Hepatocyte (in vitro differentiated cells): ENCODE measurements around the gene MUC6. TPM values are rescaled to one million over a fixed set of nuclear protein-coding genes. Genes with fewer than 3 reads are reported as not detected.

ENCODE experiments used
- DNase-seq: peaks from one replicate; pipeline ENCODE4 v3.0.0-alpha.2; 2016; ENCODE audit warnings: low spot score
- H2AFZ ChIP-seq: fragments of 200-600 bp; sonication (generic); 2 replicates; pipeline ENCODE4 v1.6.0; 2016; ENCODE audit warnings: antibody characterized with exemption, mild to moderate bottlenecking
- H3K27ac ChIP-seq: fragments of 200-600 bp; sonication (generic); 2 replicates; pipeline ENCODE4 v1.5.1; 2016; ENCODE audit warnings: mild to moderate bottlenecking
- H3K27me3 ChIP-seq: fragments of 200-600 bp; sonication (generic); 2 replicates; pipeline ENCODE4 v1.6.1; 2016
- H3K36me3 ChIP-seq: fragments of 200-600 bp; sonication (generic); replicated peaks from 2 replicates; pipeline ENCODE4 v1.5.1; 2016; ENCODE audit warnings: low read depth; ENCODE audit not compliant: insufficient read depth
- H3K4me1 ChIP-seq: fragments of 200-600 bp; sonication (generic); 2 replicates; pipeline ENCODE4 v1.5.1; 2016; ENCODE audit warnings: mild to moderate bottlenecking, moderate library complexity; ENCODE audit not compliant: insufficient read depth
- H3K4me2 ChIP-seq: fragments of 200-600 bp; sonication (generic); 2 replicates; pipeline ENCODE4 v1.6.0; 2016
- H3K4me3 ChIP-seq: fragments of 200-600 bp; sonication (generic); 2 replicates; pipeline ENCODE4 v1.5.1; 2016; ENCODE audit warnings: mild to moderate bottlenecking
- H3K79me2 ChIP-seq: fragments of 200-600 bp; sonication (generic); 2 replicates; pipeline ENCODE4 v1.6.0; 2017; ENCODE audit warnings: mild to moderate bottlenecking
- H3K9me2 ChIP-seq: fragments of 200-600 bp; sonication (generic); replicated peaks from 2 replicates; pipeline ENCODE4 v1.6.0; 2017; ENCODE audit warnings: mild to moderate bottlenecking; ENCODE audit not compliant: insufficient read depth
- H3K9me3 ChIP-seq: fragments of 200-600 bp; sonication (generic); 2 replicates; pipeline ENCODE4 v1.5.1; 2016; ENCODE audit warnings: low read depth, mild to moderate bottlenecking
- H4K20me1 ChIP-seq: fragments of 200-600 bp; sonication (generic); 2 replicates; pipeline ENCODE4 v1.6.0; 2016; ENCODE audit warnings: mild to moderate bottlenecking; ENCODE audit not compliant: insufficient read depth, poor library complexity, severe bottlenecking
- EZH2 ChIP-seq: fragments of 200-600 bp; sonication (generic); IDR thresholded peaks from 2 replicates; pipeline ENCODE4 v1.6.1; 2016; ENCODE audit warnings: antibody characterized with exemption, mild to moderate bottlenecking, borderline replicate concordance
- EZH2phosphoT487 ChIP-seq: fragments of 200-600 bp; sonication (generic); IDR thresholded peaks from one replicate; pipeline ENCODE4 v1.6.1; 2018; ENCODE audit warnings: antibody characterized with exemption, mild to moderate bottlenecking, low read depth, moderate library complexity; ENCODE audit not compliant: unreplicated experiment, severe bottlenecking
- WGBS: methylation state at CpG from one replicate; pipeline ENCODE4 v1.1.6; 2016; ENCODE audit warnings: low lambda C conversion rate; ENCODE audit errors: missing lambda C conversion rate; 5-methylcytosine and 5-hydroxymethylcytosine counted together
- polyA plus RNA-seq: library from polyadenylated mRNA; unstranded; fragments of >200 nt; fragmentation: Nextera tagmentation; extraction: Ambion mirVana; gene quantifications from 2 replicates; pipeline ENCODE4 v1.2.1, GENCODE V29; 2016
- total RNA-seq: library from RNA; depleted of rRNA; stranded (reverse); fragments of >200 nt; gene quantifications from 2 replicates; pipeline ENCODE4 v1.2.3, GENCODE V29; 2014
- TF ChIP-seq, protein P1 (sequence below): fragments of 200-600 bp; sonication (generic); IDR thresholded peaks from 2 replicates; pipeline ENCODE4 v1.5.1; 2016; ENCODE audit warnings: antibody characterized with exemption, mild to moderate bottlenecking; ENCODE audit not compliant: poor library complexity

Gene MUC6
- total and polyA plus RNA-seq, 2 experiments from 2014 or later, result not detected

DNA sequence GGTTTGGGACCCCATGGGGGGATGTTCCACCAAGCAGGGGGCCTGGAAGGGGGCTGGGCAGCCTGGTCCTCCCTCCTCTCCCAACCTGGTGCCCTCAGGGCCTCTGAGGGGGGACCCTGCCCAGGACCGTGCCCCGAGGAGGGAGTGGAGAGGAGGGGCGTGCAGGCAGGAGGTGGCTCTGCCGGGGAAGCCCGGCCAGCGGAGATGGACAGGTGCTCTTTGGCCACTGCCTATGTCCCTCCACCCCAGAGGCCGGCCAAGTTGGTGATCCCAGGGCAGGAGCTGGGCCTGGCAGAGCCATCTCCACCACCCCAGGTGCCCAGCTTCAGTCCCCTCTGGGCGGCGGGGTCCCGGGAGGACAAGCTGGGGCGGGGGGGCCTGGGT lies 40.5 kb upstream of the MUC6 start:
- WGBS, result 95% methylated on average over 5 of the region's 11 CpGs
- Histone ChIP-seq H3K4me1 (peaks cover 27% of the 10 kb centered on the region), H3K27ac (no peak overlapping the region), H3K27me3 (no peaks in the 10 kb centered on the region), H3K9me2 (no peaks in the 10 kb centered on the region), H3K4me2 (no peak overlapping the region), H3K36me3 (no peaks in the 10 kb centered on the region), H4K20me1 (no peaks in the 10 kb centered on the region), H2AFZ (no peak overlapping the region), H3K79me2 (no peaks in the 10 kb centered on the region), H3K4me3 (no peak overlapping the region), H3K9me3 (no peaks in the 10 kb centered on the region)
- DNase-seq, result no peak
- no peak for TF ChIP-seq EZH2phosphoT487
- TF ChIP-seq, protein P1, sequence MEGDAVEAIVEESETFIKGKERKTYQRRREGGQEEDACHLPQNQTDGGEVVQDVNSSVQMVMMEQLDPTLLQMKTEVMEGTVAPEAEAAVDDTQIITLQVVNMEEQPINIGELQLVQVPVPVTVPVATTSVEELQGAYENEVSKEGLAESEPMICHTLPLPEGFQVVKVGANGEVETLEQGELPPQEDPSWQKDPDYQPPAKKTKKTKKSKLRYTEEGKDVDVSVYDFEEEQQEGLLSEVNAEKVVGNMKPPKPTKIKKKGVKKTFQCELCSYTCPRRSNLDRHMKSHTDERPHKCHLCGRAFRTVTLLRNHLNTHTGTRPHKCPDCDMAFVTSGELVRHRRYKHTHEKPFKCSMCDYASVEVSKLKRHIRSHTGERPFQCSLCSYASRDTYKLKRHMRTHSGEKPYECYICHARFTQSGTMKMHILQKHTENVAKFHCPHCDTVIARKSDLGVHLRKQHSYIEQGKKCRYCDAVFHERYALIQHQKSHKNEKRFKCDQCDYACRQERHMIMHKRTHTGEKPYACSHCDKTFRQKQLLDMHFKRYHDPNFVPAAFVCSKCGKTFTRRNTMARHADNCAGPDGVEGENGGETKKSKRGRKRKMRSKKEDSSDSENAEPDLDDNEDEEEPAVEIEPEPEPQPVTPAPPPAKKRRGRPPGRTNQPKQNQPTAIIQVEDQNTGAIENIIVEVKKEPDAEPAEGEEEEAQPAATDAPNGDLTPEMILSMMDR, result no peak
- no peak for TF ChIP-seq EZH2

DNA sequence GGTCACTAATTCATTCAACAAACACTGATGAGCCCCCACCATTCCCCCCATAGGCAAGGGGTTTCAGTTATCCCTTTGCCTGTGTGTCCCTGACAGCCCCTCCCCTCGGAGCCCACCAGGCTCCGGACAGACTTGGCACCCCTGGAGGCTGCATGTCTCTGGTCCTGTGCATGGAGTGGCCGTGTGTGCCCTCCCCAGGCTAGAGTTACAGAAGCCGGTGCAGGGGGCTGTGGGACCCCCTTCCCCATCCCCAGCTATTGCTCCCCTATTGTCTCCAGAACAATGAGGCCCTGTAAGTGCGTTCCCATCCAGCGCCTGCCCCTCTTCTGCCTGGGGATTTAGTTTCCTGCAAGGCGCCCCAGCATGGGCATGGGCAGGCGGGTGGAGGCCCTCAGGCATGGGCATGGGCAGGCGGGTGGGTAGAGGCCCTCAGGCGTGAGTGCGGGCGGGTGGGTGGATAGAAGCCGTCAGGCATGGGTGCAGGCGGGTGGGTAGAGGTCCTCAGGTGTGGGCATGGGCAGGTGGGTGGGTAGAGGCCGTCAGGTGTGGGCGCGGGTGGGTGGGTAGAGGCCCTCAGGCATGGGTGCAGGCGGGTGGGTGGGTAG lies 39.6 kb upstream of the MUC6 start:
- Histone ChIP-seq H3K4me3 (no peak overlapping the region), H3K79me2 (no peaks in the 10 kb centered on the region), H3K27ac (no peak overlapping the region), H4K20me1 (no peaks in the 10 kb centered on the region), H2AFZ (no peak overlapping the region), H3K9me3 (no peaks in the 10 kb centered on the region), H3K9me2 (no peaks in the 10 kb centered on the region), H3K27me3 (no peaks in the 10 kb centered on the region), H3K36me3 (no peaks in the 10 kb centered on the region), H3K4me1 (peaks cover 27% of the 10 kb centered on the region), H3K4me2 (no peak overlapping the region)
- 80% methylated on average over 12 of the region's 18 CpGs for WGBS
- no peak for DNase-seq
- TF ChIP-seq EZH2, result no peak

DNA sequence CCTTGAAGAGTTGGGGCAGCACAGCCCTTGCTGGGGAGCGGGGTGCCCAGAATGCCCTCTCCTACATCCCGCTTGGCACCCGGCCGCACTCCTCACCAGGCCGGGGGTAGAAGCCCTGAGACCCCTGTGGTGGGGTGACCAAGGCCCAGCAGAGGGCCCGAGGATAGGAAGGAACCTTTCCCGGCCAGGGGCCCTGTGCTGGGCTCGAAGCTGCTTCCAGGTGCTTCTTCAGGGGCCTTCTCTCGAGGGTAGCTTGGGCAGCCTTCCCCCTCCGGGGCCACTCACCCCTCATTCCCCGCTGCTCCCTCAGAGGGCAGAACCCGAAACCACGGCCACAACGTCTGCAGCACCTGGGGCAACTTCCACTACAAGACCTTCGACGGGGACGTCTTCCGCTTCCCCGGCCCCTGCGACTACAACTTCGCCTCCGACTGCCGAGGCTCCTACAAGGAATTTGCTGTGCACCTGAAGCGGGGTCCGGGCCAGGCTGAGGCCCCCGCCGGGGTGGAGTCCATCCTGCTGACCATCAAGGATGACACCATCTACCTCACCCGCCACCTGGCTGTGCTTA lies 38.9 kb upstream of the MUC6 start:
- Histone ChIP-seq H3K79me2 (no peaks in the 10 kb centered on the region), H4K20me1 (no peaks in the 10 kb centered on the region), H3K27ac (no peak overlapping the region), H3K9me2 (no peaks in the 10 kb centered on the region), H3K4me2 (no peak overlapping the region), H3K9me3 (no peaks in the 10 kb centered on the region), H3K4me1 (peaks cover 27% of the 10 kb centered on the region), H2AFZ (no peak overlapping the region), H3K36me3 (no peaks in the 10 kb centered on the region), H3K27me3 (no peaks in the 10 kb centered on the region), H3K4me3 (no peak overlapping the region)
- TF ChIP-seq, protein P1, result no peak
- TF ChIP-seq EZH2phosphoT487 (no peak), EZH2 (no peak)
- DNase-seq, result no peak
- WGBS, result 92% methylated on average over 28 of the region's 28 CpGs

DNA sequence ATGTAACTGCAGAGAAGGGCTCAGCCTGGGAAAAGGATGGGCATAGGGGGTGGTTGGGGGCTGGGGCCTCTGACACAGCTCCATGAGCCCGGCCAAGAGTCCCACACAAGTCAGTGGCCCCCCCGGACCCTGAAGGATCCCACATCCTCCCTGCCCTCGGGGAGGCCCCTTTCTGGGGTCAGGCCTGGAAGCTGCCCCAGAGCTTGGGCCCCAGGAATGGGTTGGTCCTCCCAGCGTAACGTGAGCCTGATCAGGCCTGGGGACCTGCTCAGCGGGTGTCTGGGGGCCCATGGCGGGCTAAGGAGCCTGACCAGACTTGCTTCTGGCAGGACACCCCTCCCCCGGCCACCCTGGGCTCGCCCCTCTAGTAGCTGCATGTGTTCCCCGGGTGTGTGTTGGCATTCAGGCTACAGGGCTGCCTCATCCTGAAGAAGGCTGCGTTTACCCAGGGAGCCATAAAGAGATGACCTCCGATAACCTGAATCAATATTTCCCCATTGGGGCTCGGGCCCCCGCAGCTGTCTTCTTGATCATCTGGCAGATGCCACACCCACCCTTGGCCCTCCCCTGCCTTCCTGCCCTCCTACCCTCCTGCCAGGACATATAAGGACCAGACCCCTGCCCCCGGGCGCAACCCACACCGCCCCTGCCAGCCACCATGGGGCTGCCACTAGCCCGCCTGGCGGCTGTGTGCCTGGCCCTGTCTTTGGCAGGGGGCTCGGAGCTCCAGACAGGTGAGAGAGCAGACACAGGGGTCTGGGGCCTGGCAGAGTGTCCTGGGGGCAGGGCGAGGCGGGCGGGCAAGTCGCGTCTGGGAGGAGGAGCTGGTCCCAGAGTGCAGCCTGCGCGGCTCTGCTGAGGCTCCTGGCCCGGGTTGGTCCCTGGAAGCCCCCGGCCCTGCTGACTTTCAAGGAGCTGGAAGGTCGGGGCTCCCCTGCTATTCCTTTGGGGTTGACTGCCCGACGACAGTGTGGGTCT lies 38.0 kb upstream of the MUC6 start, which contains the start of gene MUC2:
Gene MUC2 (plus strand): TSS at position 631 of the 978 bp plus-strand sequence.
- WGBS, result 72% methylated on average over 29 of the region's 32 CpGs
- no peak within 1 kb of the TSS for H3K4me3 ChIP-seq
- no peaks in the 10 kb centered on the region for H3K9me2 ChIP-seq
- H4K20me1 ChIP-seq, result no peaks in the 10 kb centered on the region
- DNase-seq, result no peak
- no peaks in the 10 kb centered on the region for H3K36me3 ChIP-seq
- TF ChIP-seq EZH2 (no peak), EZH2phosphoT487 (no peak)
- TF ChIP-seq, protein P1, result no peak
- peak within 1 kb of the TSS; percentile 11 for H3K4me2 ChIP-seq
- H3K4me1 ChIP-seq, result peaks cover 27% of the 10 kb centered on the region
- no peak within 1 kb of the TSS for H3K27ac ChIP-seq
- H2AFZ ChIP-seq, result no peak within 1 kb of the TSS
- H3K27me3 ChIP-seq, result no peaks in the 10 kb centered on the region
- no peaks in the 10 kb centered on the region for H3K79me2 ChIP-seq
- no peaks in the 10 kb centered on the region for H3K9me3 ChIP-seq
